ENCODE data around the gene SPACA7. TPM values are rescaled to one million over a fixed set of nuclear protein-coding genes. Genes with fewer than 3 reads are reported as not detected.

Gene SPACA7
- total RNA-seq, 1 experiment from 2014 or later, result not detected

DNA sequence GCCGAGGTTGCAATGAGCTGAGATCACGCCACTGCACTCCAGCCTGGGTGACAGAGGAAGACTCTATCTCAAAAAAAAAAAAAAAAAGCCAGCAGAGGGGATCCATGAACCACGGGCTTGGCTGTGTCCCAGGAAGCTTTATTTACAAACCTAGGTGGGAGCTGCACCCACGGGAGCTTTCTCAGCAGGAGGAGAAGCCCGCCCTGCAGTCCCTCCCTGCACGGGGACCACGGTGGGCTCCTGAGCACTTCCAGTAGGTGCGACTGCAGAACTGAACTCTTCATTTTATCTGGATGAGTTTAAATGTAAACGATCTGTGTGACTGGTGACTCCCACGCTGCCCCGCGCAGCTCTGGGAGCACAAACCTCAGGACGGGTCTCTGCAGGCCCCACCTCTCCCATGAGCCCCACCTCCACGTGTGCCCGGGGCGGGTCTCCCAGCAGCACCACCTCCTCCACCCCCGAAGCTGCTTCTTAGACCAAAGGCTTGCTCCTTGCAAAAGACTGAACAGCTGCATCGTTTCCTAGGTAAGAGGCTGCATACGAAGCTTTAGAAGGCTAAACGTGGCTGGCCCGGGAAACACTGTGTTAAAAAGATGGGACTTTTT, 66.4 kb downstream of the SPACA7 start:
- intact Hi-C loops (cut with micrococcal nuclease), result no loop called here
- Histone ChIP-seq H2AFZ (ENCODE audit: low read length) (no peak overlapping the region), H3K4me2 (ENCODE audit: low read length) (no peak overlapping the region), H3K27me3 (ENCODE audit: low read length) (peaks cover 45% of the 10 kb centered on the region), H3K79me2 (ENCODE audit: low read length) (no peaks in the 10 kb centered on the region), H4K20me1 (ENCODE audit: low read length) (no peaks in the 10 kb centered on the region), H3K4me3 (ENCODE audit: low read length) (no peak overlapping the region), H3K36me3 (ENCODE audit: low read depth, low read length) (no peaks in the 10 kb centered on the region), H3K9ac (ENCODE audit: low read length) (no peak overlapping the region), H3K9me2 (replicated peaks; ENCODE audit: low read length) (no peaks in the 10 kb centered on the region), H3K4me1 (ENCODE audit: insufficient read depth, low read length) (no peaks in the 10 kb centered on the region), H3K9me3 (ENCODE audit: low read length) (no peaks in the 10 kb centered on the region), H3K27ac (ENCODE audit: low read length) (no peak overlapping the region), H3F3A (ENCODE audit: low read length, unreplicated experiment) (no peaks in the 10 kb centered on the region)
- POLR2A ChIA-PET (ENCODE audit: unreplicated experiment), result no interaction called here
- DNase-seq, result no peak
- no peak for ATAC-seq
- CTCF ChIA-PET, result interaction anchor here (1.8 kb wide), 1 partner anchor 968 kb away, joined by 7 read pairs; no protein-coding TSS in a partner anchor
- BruUV-seq (replicated peaks), result no TSS peak
- TF ChIP-seq, protein P1, sequence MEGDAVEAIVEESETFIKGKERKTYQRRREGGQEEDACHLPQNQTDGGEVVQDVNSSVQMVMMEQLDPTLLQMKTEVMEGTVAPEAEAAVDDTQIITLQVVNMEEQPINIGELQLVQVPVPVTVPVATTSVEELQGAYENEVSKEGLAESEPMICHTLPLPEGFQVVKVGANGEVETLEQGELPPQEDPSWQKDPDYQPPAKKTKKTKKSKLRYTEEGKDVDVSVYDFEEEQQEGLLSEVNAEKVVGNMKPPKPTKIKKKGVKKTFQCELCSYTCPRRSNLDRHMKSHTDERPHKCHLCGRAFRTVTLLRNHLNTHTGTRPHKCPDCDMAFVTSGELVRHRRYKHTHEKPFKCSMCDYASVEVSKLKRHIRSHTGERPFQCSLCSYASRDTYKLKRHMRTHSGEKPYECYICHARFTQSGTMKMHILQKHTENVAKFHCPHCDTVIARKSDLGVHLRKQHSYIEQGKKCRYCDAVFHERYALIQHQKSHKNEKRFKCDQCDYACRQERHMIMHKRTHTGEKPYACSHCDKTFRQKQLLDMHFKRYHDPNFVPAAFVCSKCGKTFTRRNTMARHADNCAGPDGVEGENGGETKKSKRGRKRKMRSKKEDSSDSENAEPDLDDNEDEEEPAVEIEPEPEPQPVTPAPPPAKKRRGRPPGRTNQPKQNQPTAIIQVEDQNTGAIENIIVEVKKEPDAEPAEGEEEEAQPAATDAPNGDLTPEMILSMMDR (conservative IDR thresholded peaks at IDR 0.05; ENCODE audit: low read depth, low read length), result no peak
- TF ChIP-seq EZH2 (IDR thresholded peaks at IDR 0.05; ENCODE audit: low read length, unreplicated experiment), result no peak
- TF ChIP-seq EZH2phosphoT487 (IDR thresholded peaks at IDR 0.05; ENCODE audit: borderline replicate concordance, low read length), result no peak

DNA sequence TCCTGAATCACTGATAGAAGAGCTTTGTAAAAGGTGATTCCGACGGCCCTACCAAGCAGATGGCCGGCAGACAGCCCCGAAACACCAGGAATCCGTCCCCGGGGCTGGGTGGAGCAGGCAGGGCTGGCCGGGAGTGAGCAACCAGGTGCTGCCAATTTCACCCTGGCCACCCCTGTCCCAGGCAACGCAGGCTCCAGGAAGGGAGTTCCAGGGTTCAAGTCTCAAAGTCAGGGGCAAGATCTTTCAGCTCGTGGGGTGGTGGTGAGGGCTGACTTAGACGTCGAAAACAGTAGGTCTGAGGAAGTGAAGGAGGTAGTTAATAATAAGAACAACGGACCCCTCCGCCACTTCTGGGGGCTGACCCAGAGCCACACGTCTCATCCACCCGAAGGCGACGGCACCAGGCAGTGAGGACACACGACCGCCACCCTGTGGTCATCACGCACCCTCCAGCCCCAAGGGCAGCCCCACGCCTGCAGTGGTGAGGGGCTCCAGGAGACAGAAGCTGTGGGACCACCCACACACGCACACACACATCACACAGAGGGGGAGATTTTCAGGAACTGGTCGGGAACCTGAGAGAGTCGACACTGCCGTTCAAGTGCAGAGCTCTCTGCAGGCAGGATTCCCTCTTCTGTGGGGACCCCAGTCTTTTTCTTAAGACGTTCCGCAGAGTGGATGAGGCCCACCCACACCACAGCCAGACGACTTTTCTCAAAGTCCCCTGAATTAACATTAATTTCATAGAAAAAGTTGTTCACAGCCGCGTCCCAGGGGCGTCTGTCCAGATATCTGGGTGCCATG, 67.2 kb downstream of the SPACA7 start:
- POLR2A ChIA-PET (ENCODE audit: unreplicated experiment), result no interaction called here
- CTCF ChIA-PET, result interaction anchor here (0.6 to 1.8 kb wide), 2 partner anchors 104 to 969 kb away, joined by 3 to 7 read pairs; no protein-coding TSS in a partner anchor

More for the DNA sequence above, 67.2 kb downstream of the SPACA7 start:
- ATAC-seq (peak; percentile 62), DNase-seq (no peak)
- H3K9me3 ChIP-seq (ENCODE audit: low read length), result no peaks in the 10 kb centered on the region
- BruUV-seq (replicated peaks), result no TSS peak
- no peaks in the 10 kb centered on the region for H3K79me2 ChIP-seq (ENCODE audit: low read length)
- H3K27ac ChIP-seq (ENCODE audit: low read length), result no peak overlapping the region
- peaks cover 39% of the 10 kb centered on the region for H3K27me3 ChIP-seq (ENCODE audit: low read length)
- no peaks in the 10 kb centered on the region for H3K4me1 ChIP-seq (ENCODE audit: insufficient read depth, low read length)
- no peak overlapping the region for H3K4me3 ChIP-seq (ENCODE audit: low read length)
- TF ChIP-seq EZH2phosphoT487 (IDR thresholded peaks at IDR 0.05; ENCODE audit: borderline replicate concordance, low read length), result no peak
- TF ChIP-seq, protein P1 (conservative IDR thresholded peaks at IDR 0.05; ENCODE audit: low read depth, low read length), result no peak; the same call in 1 of the 2 replicates
- no peak for TF ChIP-seq EZH2 (IDR thresholded peaks at IDR 0.05; ENCODE audit: low read length, unreplicated experiment)
- no peaks in the 10 kb centered on the region for H3K36me3 ChIP-seq (ENCODE audit: low read depth, low read length)
- no peak overlapping the region for H3K9ac ChIP-seq (ENCODE audit: low read length)
- no peaks in the 10 kb centered on the region for H3K9me2 ChIP-seq (replicated peaks; ENCODE audit: low read length)
- no peak overlapping the region for H3K4me2 ChIP-seq (ENCODE audit: low read length)
- no peaks in the 10 kb centered on the region for H4K20me1 ChIP-seq (ENCODE audit: low read length)
- no peak overlapping the region for H2AFZ ChIP-seq (ENCODE audit: low read length)
- H3F3A ChIP-seq (ENCODE audit: low read length, unreplicated experiment), result no peaks in the 10 kb centered on the region
- intact Hi-C loops (cut with micrococcal nuclease), result no loop called here
